ENCODE results near the gene TAL1.
A peak's percentile ranks its signal among the peaks of the same experiment; 100 is the strongest.

The TAL1 gene

GRCh38 chr1:47184090-47184821 lies 47.8 kb downstream of the TAL1 start:
- peak overlapping the region in 1 of 3 experiments; percentile 59 for H3K27ac Mint-ChIP-seq

GRCh38 chr1:47183308-47184089 lies 48.5 kb downstream of the TAL1 start:
- H3K36me3 Mint-ChIP-seq (ENCODE audit: low read depth) = no peaks in the 10 kb centered on the region
- H3K27me3 Mint-ChIP-seq (ENCODE audit: low read depth) = peaks cover 47% of the 10 kb centered on the region
- H3K9me3 Mint-ChIP-seq = no peaks in the 10 kb centered on the region
- H3K4me1 Mint-ChIP-seq = peaks cover 9% of the 10 kb centered on the region
- no peak overlapping the region for H3K27ac Mint-ChIP-seq
- no peak overlapping the region for H3K4me3 Mint-ChIP-seq
- no peak for TF ChIP-seq CTCF (IDR thresholded peaks at IDR 0.05; ENCODE audit: unreplicated experiment in 3 of 3)

More at GRCh38 chr1:47184090-47184821, 47.8 kb downstream of the TAL1 start:
- Mint-ChIP-seq H3K36me3 (ENCODE audit: low read depth) (no peaks in the 10 kb centered on the region), H3K9me3 (no peaks in the 10 kb centered on the region), H3K27me3 (ENCODE audit: low read depth) (peaks cover 48% of the 10 kb centered on the region), H3K4me3 (no peak overlapping the region), H3K4me1 (peaks cover 7% of the 10 kb centered on the region)
- TF ChIP-seq CTCF (IDR thresholded peaks at IDR 0.05; ENCODE audit: unreplicated experiment in 3 of 3) = no peak

- peaks cover 43% of the 10 kb centered on the region for H3K27me3 Mint-ChIP-seq (ENCODE audit: low read depth)
- TF ChIP-seq CTCF (IDR thresholded peaks at IDR 0.05; ENCODE audit: unreplicated experiment in 3 of 3) = no peak
- no peak overlapping the region for H3K27ac Mint-ChIP-seq
- no peaks in the 10 kb centered on the region for H3K36me3 Mint-ChIP-seq (ENCODE audit: low read depth)
- no peak overlapping the region for H3K4me3 Mint-ChIP-seq
- H3K9me3 Mint-ChIP-seq = no peaks in the 10 kb centered on the region
- peaks cover 9% of the 10 kb centered on the region for H3K4me1 Mint-ChIP-seq
Measured at GRCh38 chr1:47182676-47183235, 49.3 kb downstream of the TAL1 start.

- no peaks in the 10 kb centered on the region for H3K36me3 Mint-ChIP-seq (ENCODE audit: low read depth)
- H3K4me1 Mint-ChIP-seq = peaks cover 9% of the 10 kb centered on the region
- H3K4me3 Mint-ChIP-seq = no peak overlapping the region
- H3K9me3 Mint-ChIP-seq = no peaks in the 10 kb centered on the region
- H3K27me3 Mint-ChIP-seq (ENCODE audit: low read depth) = peaks cover 43% of the 10 kb centered on the region
- TF ChIP-seq CTCF (IDR thresholded peaks at IDR 0.05; ENCODE audit: unreplicated experiment in 3 of 3) = no peak
- H3K27ac Mint-ChIP-seq = no peak overlapping the region
Measured at GRCh38 chr1:47181955-47182675, 49.9 kb downstream of the TAL1 start.

GRCh38 chr1:47181095-47181954 lies 50.7 kb downstream of the TAL1 start:
- Mint-ChIP-seq H3K4me3 (no peak overlapping the region), H3K27ac (no peak overlapping the region), H3K36me3 (ENCODE audit: low read depth) (no peaks in the 10 kb centered on the region), H3K27me3 (ENCODE audit: low read depth) (peaks cover 43% of the 10 kb centered on the region), H3K9me3 (no peaks in the 10 kb centered on the region), H3K4me1 (peaks cover 9% of the 10 kb centered on the region)
- no peak for TF ChIP-seq CTCF (IDR thresholded peaks at IDR 0.05; ENCODE audit: unreplicated experiment in 3 of 3)

All from nephron (organoid).